ENCODE measurements around the gene ERC2. TPM values are rescaled to one million over a fixed set of nuclear protein-coding genes. Genes with fewer than 3 reads are reported as not detected.

Gene ERC2
- total RNA-seq, 2 donors from 2014 or later: 0.21 to 0.30 TPM

- DNase-seq: no peak
- no peaks in the 10 kb centered on the region for H3K27me3 ChIP-seq
- no peaks in the 10 kb centered on the region for H3K9me3 ChIP-seq
- TF ChIP-seq CTCF (IDR thresholded peaks at IDR 0.05): no peak
- no peaks in the 10 kb centered on the region for H3K36me3 ChIP-seq
- no peak overlapping the region for H3K9ac ChIP-seq (ENCODE audit: low read depth in 2 of 2, low read length in 2 of 2)
- intact Hi-C loops (cut with DNase I): no loop called here
- no peaks in the 10 kb centered on the region for H3K4me1 ChIP-seq
- no peak overlapping the region for H3K4me3 ChIP-seq
- no peak overlapping the region for H3K27ac ChIP-seq
Measured at GRCh38 chr3:56188201-56188600, 280.1 kb downstream of the ERC2 start.

- H3K9ac ChIP-seq (ENCODE audit: low read depth in 2 of 2, low read length in 2 of 2): no peak overlapping the region
- intact Hi-C loops (cut with DNase I): no loop called here
Measured at GRCh38 chr3:56187051-56187450, 281.2 kb downstream of the ERC2 start.

GRCh38 chr3:56185827-56186226 is 282.4 kb downstream of the ERC2 start:
- no peak for DNase-seq
- Histone ChIP-seq H3K27ac (no peak overlapping the region), H3K36me3 (no peaks in the 10 kb centered on the region), H3K9me3 (no peaks in the 10 kb centered on the region), H3K4me3 (no peak overlapping the region), H3K9ac (ENCODE audit: low read depth in 2 of 2, low read length in 2 of 2) (no peak overlapping the region), H3K27me3 (no peaks in the 10 kb centered on the region), H3K4me1 (no peaks in the 10 kb centered on the region)
- no peak for TF ChIP-seq CTCF (IDR thresholded peaks at IDR 0.05)
- intact Hi-C loops (cut with DNase I): no loop called here

More at GRCh38 chr3:56187051-56187450, 281.2 kb downstream of the ERC2 start:
- DNase-seq: no peak
- Histone ChIP-seq H3K27ac (no peak overlapping the region), H3K36me3 (no peaks in the 10 kb centered on the region), H3K4me3 (no peak overlapping the region), H3K9me3 (no peaks in the 10 kb centered on the region), H3K4me1 (no peaks in the 10 kb centered on the region), H3K27me3 (no peaks in the 10 kb centered on the region)
- TF ChIP-seq CTCF (IDR thresholded peaks at IDR 0.05): no peak

- H3K4me1 ChIP-seq: no peaks in the 10 kb centered on the region
- no peak overlapping the region for H3K27ac ChIP-seq
- no peaks in the 10 kb centered on the region for H3K9me3 ChIP-seq
- H3K27me3 ChIP-seq: no peaks in the 10 kb centered on the region
- no peak overlapping the region for H3K4me3 ChIP-seq
- H3K36me3 ChIP-seq: no peaks in the 10 kb centered on the region
- TF ChIP-seq CTCF (IDR thresholded peaks at IDR 0.05): no peak
- no peak overlapping the region for H3K9ac ChIP-seq (ENCODE audit: low read depth in 2 of 2, low read length in 2 of 2)
- intact Hi-C loops (cut with DNase I): no loop called here
- DNase-seq: no peak
Measured at GRCh38 chr3:56183529-56183928, 284.7 kb downstream of the ERC2 start.

GRCh38 chr3:56180433-56180832 is 287.8 kb downstream of the ERC2 start:
- no peak overlapping the region for H3K27ac ChIP-seq
- intact Hi-C loops (cut with DNase I): no loop called here
- no peak overlapping the region for H3K4me3 ChIP-seq
- H3K4me1 ChIP-seq: no peaks in the 10 kb centered on the region
- H3K27me3 ChIP-seq: no peaks in the 10 kb centered on the region
- no peak overlapping the region for H3K9ac ChIP-seq (ENCODE audit: low read depth in 2 of 2, low read length in 2 of 2)
- H3K9me3 ChIP-seq: no peaks in the 10 kb centered on the region
- no peaks in the 10 kb centered on the region for H3K36me3 ChIP-seq
- no peak for TF ChIP-seq CTCF (IDR thresholded peaks at IDR 0.05)
- no peak for DNase-seq

- H3K36me3 ChIP-seq: no peaks in the 10 kb centered on the region
- no peak overlapping the region for H3K27ac ChIP-seq
- H3K9ac ChIP-seq (ENCODE audit: low read depth in 2 of 2, low read length in 2 of 2): no peak overlapping the region
- no peak for TF ChIP-seq CTCF (IDR thresholded peaks at IDR 0.05)
- H3K9me3 ChIP-seq: no peaks in the 10 kb centered on the region
- intact Hi-C loops (cut with DNase I): no loop called here
- no peak overlapping the region for H3K4me3 ChIP-seq
- H3K27me3 ChIP-seq: no peaks in the 10 kb centered on the region
- DNase-seq: no peak
- no peaks in the 10 kb centered on the region for H3K4me1 ChIP-seq
Measured at GRCh38 chr3:56173601-56174000, 294.7 kb downstream of the ERC2 start.
